ENCODE data around the gene PLEKHA8.

Gene PLEKHA8

DNA sequence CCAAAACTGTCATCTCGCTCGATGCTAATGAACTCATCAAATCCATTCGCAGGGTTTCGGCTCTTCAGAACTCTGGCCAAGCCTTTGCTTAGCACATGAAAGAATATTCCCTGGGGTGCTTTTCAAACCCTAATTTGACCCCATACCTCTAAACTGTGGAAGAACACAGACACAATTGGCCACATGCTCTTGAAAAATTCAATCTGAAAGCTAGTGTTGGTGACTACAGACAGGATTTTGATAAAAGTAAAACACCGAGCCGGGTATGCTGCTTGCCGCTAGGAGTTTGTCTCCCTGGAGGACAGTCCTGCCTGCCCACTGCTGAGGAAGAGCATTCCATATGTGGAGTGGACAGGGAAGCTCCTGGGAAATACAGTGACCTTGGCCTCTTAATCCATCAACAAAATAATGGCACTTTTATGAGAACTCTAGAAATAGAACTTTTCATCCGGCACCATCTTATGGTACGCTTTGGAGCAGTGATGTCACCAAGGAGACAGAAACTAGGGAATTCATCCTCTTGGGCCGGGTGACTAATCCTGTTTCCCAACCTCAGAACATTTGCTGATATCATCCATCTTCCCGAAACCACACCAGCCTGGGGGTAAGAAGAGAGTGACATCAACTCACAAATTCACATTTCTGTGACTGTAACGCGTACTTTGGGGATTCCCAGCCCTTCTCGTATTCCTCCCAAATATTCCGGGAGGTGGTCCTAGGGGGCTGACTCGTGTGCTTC, 140.8 kb downstream of the PLEKHA8 start:
- Histone ChIP-seq H3K4me1 (ENCODE audit: low read length) (peaks cover 2% of the 10 kb centered on the region), H3K36me3 (replicated peaks; ENCODE audit: insufficient read depth, low read length) (no peaks in the 10 kb centered on the region), H3K79me2 (ENCODE audit: low read length) (no peaks in the 10 kb centered on the region), H3K9ac (ENCODE audit: low read length) (no peak overlapping the region), H3K27me3 (replicated peaks; ENCODE audit: insufficient read depth, low read length) (no peaks in the 10 kb centered on the region), H3K27ac (ENCODE audit: low read length) (no peak overlapping the region), H3K4me2 (ENCODE audit: low read depth, low read length) (no peak overlapping the region), H3K9me3 (replicated peaks; ENCODE audit: insufficient read depth, low read length) (no peaks in the 10 kb centered on the region), H4K20me1 (ENCODE audit: insufficient read depth, low read length) (no peaks in the 10 kb centered on the region), H3K9me2 (replicated peaks; ENCODE audit: insufficient read depth, low read length) (no peaks in the 10 kb centered on the region), H2AFZ (ENCODE audit: low read length) (no peak overlapping the region), H3F3A (ENCODE audit: insufficient read depth, low read length) (no peaks in the 10 kb centered on the region), H3K4me3 (ENCODE audit: low read length) (no peak overlapping the region)
- TF ChIP-seq EZH2phosphoT487 (IDR thresholded peaks at IDR 0.05; ENCODE audit: low read length) (no peak), EZH2 (optimal IDR thresholded peaks at IDR 0.05; ENCODE audit: low read depth, low read length) (no peak)
- TF ChIP-seq, protein P1, sequence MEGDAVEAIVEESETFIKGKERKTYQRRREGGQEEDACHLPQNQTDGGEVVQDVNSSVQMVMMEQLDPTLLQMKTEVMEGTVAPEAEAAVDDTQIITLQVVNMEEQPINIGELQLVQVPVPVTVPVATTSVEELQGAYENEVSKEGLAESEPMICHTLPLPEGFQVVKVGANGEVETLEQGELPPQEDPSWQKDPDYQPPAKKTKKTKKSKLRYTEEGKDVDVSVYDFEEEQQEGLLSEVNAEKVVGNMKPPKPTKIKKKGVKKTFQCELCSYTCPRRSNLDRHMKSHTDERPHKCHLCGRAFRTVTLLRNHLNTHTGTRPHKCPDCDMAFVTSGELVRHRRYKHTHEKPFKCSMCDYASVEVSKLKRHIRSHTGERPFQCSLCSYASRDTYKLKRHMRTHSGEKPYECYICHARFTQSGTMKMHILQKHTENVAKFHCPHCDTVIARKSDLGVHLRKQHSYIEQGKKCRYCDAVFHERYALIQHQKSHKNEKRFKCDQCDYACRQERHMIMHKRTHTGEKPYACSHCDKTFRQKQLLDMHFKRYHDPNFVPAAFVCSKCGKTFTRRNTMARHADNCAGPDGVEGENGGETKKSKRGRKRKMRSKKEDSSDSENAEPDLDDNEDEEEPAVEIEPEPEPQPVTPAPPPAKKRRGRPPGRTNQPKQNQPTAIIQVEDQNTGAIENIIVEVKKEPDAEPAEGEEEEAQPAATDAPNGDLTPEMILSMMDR (IDR thresholded peaks at IDR 0.05; ENCODE audit: low read length), result no peak
- DNase-seq, result no peak

DNA sequence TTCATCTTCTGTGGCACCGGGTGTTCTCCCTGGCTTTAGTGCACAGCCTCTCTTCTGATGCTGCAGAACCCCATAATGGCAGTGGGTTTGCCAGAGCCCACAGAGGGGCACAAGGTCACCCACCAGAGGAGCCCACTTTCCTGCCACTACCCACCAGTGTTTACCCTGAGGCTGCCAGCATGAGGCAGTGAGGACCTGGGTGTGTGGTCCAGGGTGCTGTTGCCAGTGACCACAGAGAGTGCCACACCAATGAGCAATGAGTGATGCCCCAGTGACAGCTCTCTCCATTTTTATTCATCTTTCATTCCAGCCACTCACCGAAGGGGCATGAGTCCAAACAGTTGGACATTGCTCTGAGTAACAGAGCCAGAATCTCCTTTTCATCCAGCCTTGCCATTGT, 141.4 kb downstream of the PLEKHA8 start:
- TF ChIP-seq EZH2 (optimal IDR thresholded peaks at IDR 0.05; ENCODE audit: low read depth, low read length), result no peak
- TF ChIP-seq, protein P1 (IDR thresholded peaks at IDR 0.05; ENCODE audit: low read length), result no peak
- no peak for TF ChIP-seq EZH2phosphoT487 (IDR thresholded peaks at IDR 0.05; ENCODE audit: low read length)
- H3K36me3 ChIP-seq (replicated peaks; ENCODE audit: insufficient read depth, low read length), result no peaks in the 10 kb centered on the region
- H3F3A ChIP-seq (ENCODE audit: insufficient read depth, low read length), result no peaks in the 10 kb centered on the region
- H2AFZ ChIP-seq (ENCODE audit: low read length), result no peak overlapping the region
- no peak overlapping the region for H3K4me2 ChIP-seq (ENCODE audit: low read depth, low read length)
- DNase-seq, result no peak
- no peaks in the 10 kb centered on the region for H3K27me3 ChIP-seq (replicated peaks; ENCODE audit: insufficient read depth, low read length)
- H3K9me3 ChIP-seq (replicated peaks; ENCODE audit: insufficient read depth, low read length), result no peaks in the 10 kb centered on the region
- H3K4me3 ChIP-seq (ENCODE audit: low read length), result no peak overlapping the region
- H3K9me2 ChIP-seq (replicated peaks; ENCODE audit: insufficient read depth, low read length), result no peaks in the 10 kb centered on the region
- H3K9ac ChIP-seq (ENCODE audit: low read length), result no peak overlapping the region
- no peaks in the 10 kb centered on the region for H3K79me2 ChIP-seq (ENCODE audit: low read length)
- no peaks in the 10 kb centered on the region for H4K20me1 ChIP-seq (ENCODE audit: insufficient read depth, low read length)
- H3K4me1 ChIP-seq (ENCODE audit: low read length), result no peaks in the 10 kb centered on the region
- no peak overlapping the region for H3K27ac ChIP-seq (ENCODE audit: low read length)

DNA sequence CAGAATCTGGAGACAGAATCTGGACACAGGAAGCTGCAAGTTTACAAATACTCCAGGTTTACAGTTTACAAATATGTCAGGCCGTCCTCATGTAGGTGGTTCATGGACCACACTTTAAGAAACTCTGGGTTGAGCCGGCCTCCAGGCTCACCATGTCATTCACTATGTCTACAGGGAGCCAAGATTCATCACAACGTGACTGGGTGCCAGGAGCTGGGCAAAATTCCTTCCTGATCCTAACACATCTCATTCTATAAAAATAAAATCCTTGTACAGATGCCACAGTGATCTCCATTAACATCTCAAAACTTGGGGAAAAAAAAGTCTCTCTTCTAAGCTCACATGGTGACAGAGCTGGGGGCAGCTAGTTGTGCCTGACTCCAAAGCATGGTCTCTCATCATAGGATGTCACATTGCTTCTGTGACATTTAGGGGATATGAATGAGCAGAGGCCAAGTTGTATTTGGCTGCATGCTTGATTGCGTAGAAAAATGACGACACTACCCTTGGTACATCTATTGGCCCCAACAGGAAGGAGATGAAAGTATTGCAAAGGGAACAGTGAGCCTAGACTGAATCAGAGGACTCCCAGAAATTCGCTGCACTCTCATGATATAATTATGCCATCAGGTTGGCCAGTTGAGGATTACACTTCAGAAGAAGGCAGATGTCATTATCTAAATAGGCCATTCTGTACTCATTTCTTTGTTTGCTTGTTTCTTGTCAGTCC, 142.4 kb downstream of the PLEKHA8 start:
- Histone ChIP-seq H2AFZ (ENCODE audit: low read length) (no peak overlapping the region), H3K4me1 (ENCODE audit: low read length) (no peaks in the 10 kb centered on the region), H3K9ac (ENCODE audit: low read length) (no peak overlapping the region), H3K4me3 (ENCODE audit: low read length) (no peak overlapping the region), H4K20me1 (ENCODE audit: insufficient read depth, low read length) (no peaks in the 10 kb centered on the region), H3K27ac (ENCODE audit: low read length) (no peak overlapping the region), H3K79me2 (ENCODE audit: low read length) (no peaks in the 10 kb centered on the region), H3K36me3 (replicated peaks; ENCODE audit: insufficient read depth, low read length) (no peaks in the 10 kb centered on the region), H3K27me3 (replicated peaks; ENCODE audit: insufficient read depth, low read length) (no peaks in the 10 kb centered on the region), H3K9me3 (replicated peaks; ENCODE audit: insufficient read depth, low read length) (no peaks in the 10 kb centered on the region), H3F3A (ENCODE audit: insufficient read depth, low read length) (no peaks in the 10 kb centered on the region), H3K9me2 (replicated peaks; ENCODE audit: insufficient read depth, low read length) (no peaks in the 10 kb centered on the region), H3K4me2 (ENCODE audit: low read depth, low read length) (no peak overlapping the region)
- TF ChIP-seq, protein P1 (IDR thresholded peaks at IDR 0.05; ENCODE audit: low read length), result no peak
- no peak for TF ChIP-seq EZH2 (optimal IDR thresholded peaks at IDR 0.05; ENCODE audit: low read depth, low read length)
- no peak for TF ChIP-seq EZH2phosphoT487 (IDR thresholded peaks at IDR 0.05; ENCODE audit: low read length)
- no peak for DNase-seq
